Right lobe of liver (tissue), 6 donors: ENCODE results near the gene FBXO46. TPM values are rescaled to one million over a fixed set of nuclear protein-coding genes. Genes with fewer than 3 reads are reported as not detected.
A peak's percentile ranks its signal among the peaks of the same experiment; 100 is the strongest.

Experiments used
- ATAC-seq, 4 donors: fragments of 200-7000 bp; cut with Tn5 transposase; one replicate each; pipeline ENCODE4 v1.9.1; 2020; ENCODE audit warnings: mild to moderate bottlenecking in 4 of 4, moderate library complexity in 4 of 4
- DNase-seq, 3 donors: peaks; one replicate each; pipeline ENCODE4 v3.0.0-alpha.2; 2020
- H3K27ac ChIP-seq, 3 donors: fragments of 200-600 bp; one replicate each; pipeline ENCODE4 v1.8.0; 2022
- H3K27me3 ChIP-seq, 2 donors: fragments of 200-600 bp; one replicate each; pipeline ENCODE4 v1.8.0; 2022
- H3K36me3 ChIP-seq, 4 donors: fragments of 200-600 bp; sonication (generic) in 1 of 4; one replicate each; pipeline versions ENCODE4 v1.5.1 to v1.8.0; 2017 to 2022; ENCODE audit warnings: control low read depth in 1 of 4
- H3K4me1 ChIP-seq, 4 donors: fragments of 200-600 bp; sonication (generic) in 1 of 4; one replicate each; pipeline versions ENCODE4 v1.5.1 to v1.8.0; 2017 to 2022; ENCODE audit warnings: control low read depth in 1 of 4
- H3K4me3 ChIP-seq, 3 donors: fragments of 200-600 bp; one replicate each; pipeline ENCODE4 v1.8.0; 2022
- H3K9me3 ChIP-seq, 4 donors: fragments of 200-600 bp; sonication (generic) in 1 of 4; one replicate each; pipeline versions ENCODE4 v1.5.1 to v1.8.0; 2017 to 2022; ENCODE audit warnings: control low read depth in 1 of 4
- POLR2A ChIP-seq: fragments of 450-650 bp; IDR thresholded peaks from one replicate; pipeline ENCODE4 v1.6.1; 2017; ENCODE audit warnings: antibody characterized with exemption, mild to moderate bottlenecking
- WGBS: methylation state at CpG from one replicate; pipeline ENCODE4 v1.1.6; 2018; ENCODE audit warnings: low coverage, low lambda C conversion rate; ENCODE audit not compliant: insufficient coverage; ENCODE audit errors: missing lambda C conversion rate; 5-methylcytosine and 5-hydroxymethylcytosine counted together
- intact Hi-C, 2 donors: fragments of 100-400 bp; cut with DNase I; formaldehyde crosslinking; loops; one replicate each; pipeline versions ENCODE4 v1.11.2 to v1.14.1; 2022
- total RNA-seq, 6 experiments: library from RNA; depleted of rRNA in 2 of 6; stranded (reverse); fragments of >200 nt in 2 of 6; fragmentation: NEBNext Ultra II Directional in 3 of 6; extraction: Animal tissue kit (Norgen Biotek cat#: 25700) in 3 of 6; gene quantifications; one replicate each; pipeline versions ENCODE4 v1.1.0 to v1.2.4, GENCODE V29; 2016 to 2023
- TF ChIP-seq, protein P1 (sequence below), 4 donors: fragments of 200-600 bp in 3 of 4; fragments of 450-650 bp in 1 of 4; IDR thresholded peaks; one replicate each; pipeline versions ENCODE4 v1.5.1 to v1.8.0; 2016 to 2022; ENCODE audit warnings: antibody characterized with exemption in 4 of 4, mild to moderate bottlenecking in 2 of 4
- donor health status: DM: no; HTN: yes; CAD: no.
- donor health status: DM: no; HTN: no; CAD: no.
- donor health status: DM: no; HTN: no; CAD: no.
- donor health status: DM: no; HTN: yes; CAD: no.
- donor health status: DM: no; HTN: yes; CAD: no.

Gene FBXO46
- total RNA-seq, 6 experiments from 2014 or later: 5.6 to 12.4 (median 7.4) TPM

DNA sequence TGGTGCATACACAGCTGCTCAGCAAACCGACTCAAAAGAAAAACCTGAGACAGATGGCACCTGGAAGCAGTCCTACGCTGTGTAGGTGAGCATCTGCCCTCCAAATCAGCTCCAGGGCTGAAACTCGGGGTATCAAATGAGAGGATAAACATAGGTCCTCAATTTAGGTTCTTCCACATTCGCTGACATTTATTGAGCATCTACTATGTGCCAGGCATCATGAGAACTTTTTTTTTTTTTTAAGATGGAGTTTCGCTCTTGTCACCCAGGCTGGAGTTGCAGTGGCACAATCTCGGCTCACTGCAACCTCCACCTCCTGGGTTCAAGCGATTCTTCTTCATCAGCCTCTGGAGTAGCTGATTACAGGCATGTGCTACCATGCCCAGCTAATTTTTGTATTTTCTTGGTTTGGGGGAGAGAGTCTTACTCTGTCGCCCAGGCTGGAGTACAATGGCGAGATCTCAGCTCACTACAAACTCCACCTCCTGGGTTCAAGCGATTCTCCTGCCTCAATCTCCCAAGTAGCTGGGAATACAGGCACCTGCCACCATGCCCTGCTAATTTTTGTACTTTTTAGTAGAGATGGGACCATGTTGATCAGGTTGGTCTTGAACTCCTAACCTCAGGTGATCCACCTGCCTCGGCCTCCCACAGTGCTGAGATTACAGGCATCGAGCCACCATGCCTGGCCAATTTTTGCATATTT lies 24.8 kb downstream of the FBXO46 start:
- no peaks in the 10 kb centered on the region for H3K27me3 ChIP-seq
- DNase-seq (no peak), ATAC-seq (no peak)
- H3K9me3 ChIP-seq: no peaks in the 10 kb centered on the region
- H3K4me1 ChIP-seq: no peaks in the 10 kb centered on the region
- peaks cover 0 to 7% (median 0%) of the 10 kb centered on the region in 4 donors for H3K36me3 ChIP-seq
- intact Hi-C loops: no loop called here
- TF ChIP-seq, protein P1, sequence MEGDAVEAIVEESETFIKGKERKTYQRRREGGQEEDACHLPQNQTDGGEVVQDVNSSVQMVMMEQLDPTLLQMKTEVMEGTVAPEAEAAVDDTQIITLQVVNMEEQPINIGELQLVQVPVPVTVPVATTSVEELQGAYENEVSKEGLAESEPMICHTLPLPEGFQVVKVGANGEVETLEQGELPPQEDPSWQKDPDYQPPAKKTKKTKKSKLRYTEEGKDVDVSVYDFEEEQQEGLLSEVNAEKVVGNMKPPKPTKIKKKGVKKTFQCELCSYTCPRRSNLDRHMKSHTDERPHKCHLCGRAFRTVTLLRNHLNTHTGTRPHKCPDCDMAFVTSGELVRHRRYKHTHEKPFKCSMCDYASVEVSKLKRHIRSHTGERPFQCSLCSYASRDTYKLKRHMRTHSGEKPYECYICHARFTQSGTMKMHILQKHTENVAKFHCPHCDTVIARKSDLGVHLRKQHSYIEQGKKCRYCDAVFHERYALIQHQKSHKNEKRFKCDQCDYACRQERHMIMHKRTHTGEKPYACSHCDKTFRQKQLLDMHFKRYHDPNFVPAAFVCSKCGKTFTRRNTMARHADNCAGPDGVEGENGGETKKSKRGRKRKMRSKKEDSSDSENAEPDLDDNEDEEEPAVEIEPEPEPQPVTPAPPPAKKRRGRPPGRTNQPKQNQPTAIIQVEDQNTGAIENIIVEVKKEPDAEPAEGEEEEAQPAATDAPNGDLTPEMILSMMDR (IDR thresholded peaks at IDR 0.05): no peak
- TF ChIP-seq POLR2A: no peak
- no peak overlapping the region for H3K4me3 ChIP-seq
- H3K27ac ChIP-seq: no peak overlapping the region
- WGBS: 92% methylated on average over 9 of the region's 12 CpGs

DNA sequence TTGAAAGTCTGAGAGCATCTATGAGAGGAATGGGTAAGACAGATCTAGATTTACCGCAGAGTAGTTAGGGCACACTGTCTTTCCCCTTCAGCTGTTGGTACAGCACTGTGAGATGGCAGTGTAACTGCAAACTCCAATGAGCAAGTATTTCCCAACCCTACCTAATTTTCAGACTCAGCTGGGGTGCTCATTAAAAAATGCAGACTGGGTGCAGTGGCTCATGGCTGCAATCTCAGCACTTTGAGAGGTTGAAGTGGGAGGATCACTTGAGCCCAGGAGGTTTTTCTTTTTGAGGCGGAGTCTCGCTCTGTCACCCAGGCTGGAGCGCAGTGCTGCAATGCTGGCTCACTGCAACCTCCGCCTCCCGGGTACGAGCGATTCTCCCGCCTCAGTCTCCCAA lies 25.6 kb downstream of the FBXO46 start:
- Histone ChIP-seq H3K9me3 (no peaks in the 10 kb centered on the region), H3K27me3 (no peaks in the 10 kb centered on the region), H3K36me3 (peaks cover 0 to 5% (median 0%) of the 10 kb centered on the region in 4 donors), H3K27ac (no peak overlapping the region), H3K4me1 (no peaks in the 10 kb centered on the region), H3K4me3 (no peak overlapping the region)
- intact Hi-C loops: no loop called here
- ATAC-seq (no peak), DNase-seq (no peak)
- TF ChIP-seq POLR2A: no peak
- WGBS: 100% methylated on average over 1 of the region's 9 CpGs

DNA sequence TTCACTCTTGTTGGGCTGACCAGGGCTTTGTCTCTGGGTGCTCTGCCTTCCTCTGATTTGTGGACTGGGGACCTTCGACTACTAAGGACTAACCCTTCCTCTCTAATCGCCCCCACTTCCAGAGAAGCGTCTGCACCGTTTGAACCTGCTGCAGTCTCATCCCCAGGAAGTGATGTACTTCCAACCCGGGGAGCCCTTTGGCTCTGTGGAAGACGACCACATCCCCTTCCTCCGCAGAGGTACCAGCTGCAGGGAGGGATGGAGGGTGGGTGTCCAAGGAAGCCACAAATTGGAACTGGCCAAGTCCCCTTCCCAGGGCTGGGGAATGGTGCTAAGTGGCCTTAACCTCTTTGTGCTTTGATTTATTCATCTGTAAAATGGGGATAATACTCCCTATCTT lies 29.0 kb downstream of the FBXO46 start:
- Histone ChIP-seq H3K27ac (no peak overlapping the region), H3K9me3 (no peaks in the 10 kb centered on the region), H3K36me3 (peaks cover 0 to 5% (median 0%) of the 10 kb centered on the region in 4 donors), H3K4me1 (no peaks in the 10 kb centered on the region), H3K27me3 (no peaks in the 10 kb centered on the region), H3K4me3 (no peak overlapping the region)
- DNase-seq (no peak), ATAC-seq (no peak)
- TF ChIP-seq, protein P1 (IDR thresholded peaks at IDR 0.05): no peak
- TF ChIP-seq POLR2A: no peak
- intact Hi-C loops: no loop called here
- WGBS: 46% methylated on average over 5 of the region's 7 CpGs

DNA sequence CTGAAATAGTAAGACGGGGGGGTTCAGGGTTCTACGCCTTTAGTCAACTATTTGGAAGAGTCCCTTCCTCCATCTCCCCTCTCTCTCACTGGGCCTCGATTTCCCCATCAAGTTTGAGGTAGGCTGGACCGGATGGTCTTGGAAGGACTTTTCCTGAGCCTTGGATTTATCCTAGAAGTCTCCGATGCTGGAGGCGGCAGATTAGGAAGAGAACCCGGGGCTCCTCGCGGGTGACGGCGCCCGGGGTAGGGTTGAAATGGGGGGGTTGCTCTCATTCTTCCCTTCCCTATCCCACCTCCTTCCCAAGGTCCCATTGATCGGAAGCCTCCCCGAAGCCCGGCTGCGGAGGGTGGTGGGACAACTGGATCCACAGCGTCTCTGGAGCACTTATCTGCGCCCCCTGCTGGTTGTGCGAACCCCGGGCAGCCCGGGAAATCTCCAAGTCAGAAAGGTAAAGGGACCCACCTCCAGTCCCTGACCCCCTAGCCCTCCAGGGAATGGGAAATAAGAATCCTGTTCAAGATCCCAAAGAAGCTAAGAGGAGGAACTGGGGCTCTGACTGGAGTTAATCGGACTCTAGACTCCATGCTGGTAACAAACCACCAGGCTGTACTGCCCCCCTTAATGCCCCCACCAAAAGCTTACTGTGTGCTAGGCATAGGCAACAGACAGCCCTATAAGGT lies 37.4 kb downstream of the FBXO46 start:
- H3K4me3 ChIP-seq: peak overlapping the region; percentile 70 to 95 (median 85)
- peak; percentile 6 to 27 (median 25) for ATAC-seq
- no peaks in the 10 kb centered on the region for H3K27me3 ChIP-seq
- peaks cover 0 to 13% (median 6%) of the 10 kb centered on the region in 4 donors for H3K4me1 ChIP-seq
- H3K9me3 ChIP-seq: no peaks in the 10 kb centered on the region
- peaks cover 0 to 2% (median 1%) of the 10 kb centered on the region in 4 donors for H3K36me3 ChIP-seq
- TF ChIP-seq POLR2A: no peak
- TF ChIP-seq, protein P1 (IDR thresholded peaks at IDR 0.05): peak; percentile 66 to 93 (median 90)
- DNase-seq: peak; percentile 81 to 87 (median 86)
- intact Hi-C loops: no loop called here
- WGBS: 0% methylated on average over 20 of the region's 22 CpGs
- peak overlapping the region; percentile 64 to 93 (median 82) for H3K27ac ChIP-seq
